ENCODE results near the gene SYNGR3. TPM values are rescaled to one million over a fixed set of nuclear protein-coding genes. Genes with fewer than 3 reads are reported as not detected.

Gene SYNGR3
- total RNA-seq, 4 donors from 2014 or later, result 2.3 TPM; not detected in 3

DNA sequence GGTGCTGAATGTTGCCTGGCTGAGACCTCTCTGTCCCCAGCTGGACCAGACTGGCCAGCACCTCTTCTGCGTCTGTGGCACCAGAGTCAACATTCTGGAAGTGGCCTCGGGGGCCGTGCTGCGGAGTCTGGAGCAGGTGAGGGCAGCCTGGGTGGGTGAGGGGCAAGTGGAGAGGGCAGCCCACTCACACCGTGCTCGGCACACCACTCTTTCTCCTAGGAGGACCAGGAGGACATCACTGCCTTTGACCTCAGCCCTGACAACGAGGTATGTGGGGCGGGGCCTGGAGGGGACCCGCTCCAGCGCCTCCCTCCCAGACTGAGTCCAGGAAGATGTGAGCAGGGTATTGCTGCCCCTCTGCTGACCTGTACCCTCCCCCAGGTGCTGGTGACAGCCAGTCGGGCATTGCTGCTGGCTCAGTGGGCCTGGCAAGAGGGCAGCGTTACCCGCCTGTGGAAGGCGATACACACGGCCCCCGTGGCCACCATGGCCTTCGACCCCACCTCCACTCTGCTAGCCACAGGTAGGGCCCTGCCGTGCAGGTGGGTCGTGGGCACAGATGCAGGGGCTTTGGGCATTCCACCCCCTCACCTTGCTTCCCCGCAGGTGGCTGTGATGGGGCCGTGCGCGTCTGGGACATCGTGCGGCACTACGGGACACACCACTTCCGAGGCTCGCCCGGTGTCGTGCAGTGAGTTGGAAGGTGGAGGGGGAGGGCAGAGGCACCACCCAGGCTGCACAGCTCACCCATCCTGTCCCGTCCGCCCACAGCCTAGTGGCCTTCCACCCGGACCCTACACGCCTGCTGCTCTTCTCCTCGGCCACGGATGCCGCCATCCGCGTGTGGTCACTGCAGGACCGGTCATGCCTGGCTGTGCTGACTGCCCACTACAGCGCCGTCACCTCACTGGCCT is 15.4 kb upstream of the SYNGR3 start:
- Histone ChIP-seq H3K9me3 (no peaks in the 10 kb centered on the region), H3K27me3 (no peaks in the 10 kb centered on the region), H3K4me3 (no peak overlapping the region), H3K27ac (no peak overlapping the region), H3K4me1 (peaks cover 13 to 23% of the 10 kb centered on the region in 2 donors), H3K36me3 (peaks cover 0 to 48% of the 10 kb centered on the region in 2 donors)
- intact Hi-C loops (cut with DNase I; ENCODE audit: low total_unique reads) (no loop called here), in situ Hi-C loops (cut with MboI; ENCODE audit: low sequenced_read_pairs in 4 of 4) (no loop called here)
- DNase-seq (no peak), ATAC-seq (no peak)
- TF ChIP-seq, protein P1, sequence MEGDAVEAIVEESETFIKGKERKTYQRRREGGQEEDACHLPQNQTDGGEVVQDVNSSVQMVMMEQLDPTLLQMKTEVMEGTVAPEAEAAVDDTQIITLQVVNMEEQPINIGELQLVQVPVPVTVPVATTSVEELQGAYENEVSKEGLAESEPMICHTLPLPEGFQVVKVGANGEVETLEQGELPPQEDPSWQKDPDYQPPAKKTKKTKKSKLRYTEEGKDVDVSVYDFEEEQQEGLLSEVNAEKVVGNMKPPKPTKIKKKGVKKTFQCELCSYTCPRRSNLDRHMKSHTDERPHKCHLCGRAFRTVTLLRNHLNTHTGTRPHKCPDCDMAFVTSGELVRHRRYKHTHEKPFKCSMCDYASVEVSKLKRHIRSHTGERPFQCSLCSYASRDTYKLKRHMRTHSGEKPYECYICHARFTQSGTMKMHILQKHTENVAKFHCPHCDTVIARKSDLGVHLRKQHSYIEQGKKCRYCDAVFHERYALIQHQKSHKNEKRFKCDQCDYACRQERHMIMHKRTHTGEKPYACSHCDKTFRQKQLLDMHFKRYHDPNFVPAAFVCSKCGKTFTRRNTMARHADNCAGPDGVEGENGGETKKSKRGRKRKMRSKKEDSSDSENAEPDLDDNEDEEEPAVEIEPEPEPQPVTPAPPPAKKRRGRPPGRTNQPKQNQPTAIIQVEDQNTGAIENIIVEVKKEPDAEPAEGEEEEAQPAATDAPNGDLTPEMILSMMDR (IDR thresholded peaks at IDR 0.05 in 4 of 5, conservative IDR thresholded peaks at IDR 0.05 in 1 of 5), result no peak
- TF ChIP-seq POLR2A (IDR thresholded peaks at IDR 0.05), result no peak

DNA sequence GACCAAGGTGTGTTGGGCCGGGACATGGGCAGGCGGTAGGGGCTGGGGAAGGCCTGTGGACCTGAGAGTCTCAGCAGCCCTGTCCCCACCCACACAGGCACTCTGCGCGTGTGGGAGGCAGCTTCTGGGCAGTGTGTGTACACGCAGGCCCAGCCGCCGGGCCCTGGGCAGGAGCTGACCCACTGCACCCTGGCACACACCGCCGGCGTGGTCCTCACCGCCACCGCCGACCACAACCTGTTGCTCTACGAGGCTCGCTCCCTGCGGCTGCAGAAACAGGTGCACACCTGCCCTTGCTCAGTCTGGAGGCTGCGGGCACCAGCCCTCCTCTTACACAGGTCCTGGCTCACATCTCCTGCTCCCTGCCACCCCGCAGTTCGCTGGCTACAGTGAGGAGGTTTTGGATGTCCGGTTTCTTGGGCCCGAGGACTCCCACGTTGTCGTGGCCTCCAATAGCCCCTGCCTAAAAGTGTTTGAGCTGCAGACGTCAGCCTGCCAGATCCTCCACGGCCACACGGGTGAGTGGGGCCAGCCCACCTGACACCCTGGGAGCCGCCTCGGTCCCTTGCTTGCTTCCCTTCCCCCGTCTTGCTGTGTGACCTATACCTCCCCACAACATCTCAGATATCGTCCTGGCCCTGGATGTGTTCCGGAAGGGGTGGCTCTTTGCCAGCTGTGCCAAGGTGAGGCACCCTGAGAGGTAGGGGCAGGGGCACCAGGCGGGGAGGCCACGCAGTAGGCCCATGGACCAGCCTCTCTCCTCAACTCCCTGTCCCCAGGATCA is 14.1 kb upstream of the SYNGR3 start:
- Histone ChIP-seq H3K27ac (no peak overlapping the region), H3K36me3 (peaks cover 0 to 48% of the 10 kb centered on the region in 2 donors), H3K4me3 (no peak overlapping the region), H3K27me3 (no peaks in the 10 kb centered on the region), H3K9me3 (no peaks in the 10 kb centered on the region), H3K4me1 (peaks cover 14 to 30% of the 10 kb centered on the region in 2 donors)
- DNase-seq (no peak), ATAC-seq (no peak)
- intact Hi-C loops (cut with DNase I; ENCODE audit: low total_unique reads), result no loop called here
- TF ChIP-seq, protein P1 (IDR thresholded peaks at IDR 0.05 in 4 of 5, conservative IDR thresholded peaks at IDR 0.05 in 1 of 5), result no peak
- TF ChIP-seq POLR2A (IDR thresholded peaks at IDR 0.05), result no peak
- in situ Hi-C loops (cut with MboI; ENCODE audit: low sequenced_read_pairs in 4 of 4), result no loop called here

DNA sequence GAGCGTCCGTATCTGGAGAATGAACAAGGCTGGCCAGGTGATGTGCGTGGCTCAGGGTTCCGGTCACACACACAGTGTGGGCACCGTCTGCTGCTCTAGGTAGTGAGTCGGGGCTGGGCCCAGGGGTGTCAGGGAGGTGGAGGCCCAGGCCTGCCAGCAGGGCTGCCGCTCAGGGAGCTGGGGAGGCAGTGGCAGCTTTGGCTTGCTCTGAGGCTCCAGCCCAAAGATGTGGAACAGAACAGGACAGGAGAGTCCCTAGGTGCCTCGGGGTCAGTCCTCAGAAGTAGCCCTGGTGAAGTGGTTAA is 13.6 kb upstream of the SYNGR3 start:
- H3K27ac ChIP-seq, result no peak overlapping the region
- peaks cover 0 to 48% of the 10 kb centered on the region in 2 donors for H3K36me3 ChIP-seq
- no peak for ATAC-seq
- no peak for DNase-seq
- H3K27me3 ChIP-seq, result no peaks in the 10 kb centered on the region
- in situ Hi-C loops (cut with MboI; ENCODE audit: low sequenced_read_pairs in 4 of 4) (no loop called here), intact Hi-C loops (cut with DNase I; ENCODE audit: low total_unique reads) (no loop called here)
- no peak overlapping the region for H3K4me3 ChIP-seq
- H3K4me1 ChIP-seq, result peaks cover 10 to 27% of the 10 kb centered on the region in 2 donors
- TF ChIP-seq, protein P1 (IDR thresholded peaks at IDR 0.05 in 4 of 5, conservative IDR thresholded peaks at IDR 0.05 in 1 of 5), result no peak
- no peak for TF ChIP-seq POLR2A (IDR thresholded peaks at IDR 0.05)
- no peaks in the 10 kb centered on the region for H3K9me3 ChIP-seq

DNA sequence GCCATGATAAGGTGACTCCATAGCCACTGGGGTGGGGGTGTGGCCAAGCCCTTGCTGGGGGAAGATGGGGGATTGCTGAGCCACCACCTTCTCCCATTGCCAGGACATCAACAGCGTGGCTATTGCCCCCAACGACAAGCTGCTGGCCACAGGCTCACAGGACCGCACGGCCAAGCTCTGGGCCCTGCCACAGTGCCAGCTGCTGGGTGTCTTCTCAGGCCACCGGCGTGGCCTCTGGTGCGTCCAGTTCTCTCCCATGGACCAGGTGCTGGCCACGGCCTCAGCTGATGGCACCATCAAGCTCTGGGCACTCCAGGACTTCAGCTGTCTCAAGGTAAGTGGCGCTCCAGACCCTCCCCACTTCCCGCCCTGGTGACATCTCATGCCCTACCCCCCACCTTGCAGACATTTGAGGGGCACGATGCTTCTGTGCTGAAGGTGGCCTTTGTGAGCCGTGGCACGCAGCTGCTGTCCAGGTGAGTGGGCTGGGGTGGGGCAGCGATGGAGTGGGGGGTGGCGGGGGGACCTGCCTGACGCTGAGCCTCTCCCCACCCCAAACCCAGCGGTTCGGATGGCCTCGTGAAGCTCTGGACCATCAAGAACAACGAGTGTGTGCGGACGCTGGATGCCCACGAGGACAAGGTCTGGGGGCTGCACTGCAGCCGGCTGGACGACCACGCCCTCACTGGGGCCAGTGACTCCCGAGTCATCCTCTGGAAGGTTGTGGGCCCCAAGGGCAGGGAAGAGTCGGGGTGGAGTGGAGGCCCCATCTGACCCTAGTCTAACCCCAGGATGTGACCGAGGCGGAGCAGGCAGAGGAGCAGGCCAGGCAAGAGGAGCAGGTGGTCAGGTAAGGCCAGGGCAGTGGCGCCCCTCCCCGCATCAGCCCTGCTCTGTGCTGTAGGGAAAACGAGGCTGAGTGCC is 12.6 kb upstream of the SYNGR3 start:
- TF ChIP-seq POLR2A (IDR thresholded peaks at IDR 0.05), result no peak
- TF ChIP-seq, protein P1 (IDR thresholded peaks at IDR 0.05 in 4 of 5, conservative IDR thresholded peaks at IDR 0.05 in 1 of 5), result no peak
- in situ Hi-C loops (cut with MboI; ENCODE audit: low sequenced_read_pairs in 4 of 4), result no loop called here
- H3K4me1 ChIP-seq, result peaks cover 8 to 24% of the 10 kb centered on the region in 2 donors
- H3K27ac ChIP-seq, result no peak overlapping the region
- H3K27me3 ChIP-seq, result no peaks in the 10 kb centered on the region
- no peak overlapping the region for H3K4me3 ChIP-seq
- H3K9me3 ChIP-seq, result no peaks in the 10 kb centered on the region
- intact Hi-C loops (cut with DNase I; ENCODE audit: low total_unique reads), result no loop called here
- peaks cover 0 to 48% of the 10 kb centered on the region in 2 donors for H3K36me3 ChIP-seq
- DNase-seq, result no peak
- ATAC-seq, result no peak
